T-cell (primary cell): ENCODE data around the gene LRRC57. TPM values are rescaled to one million over a fixed set of nuclear protein-coding genes. Genes with fewer than 3 reads are reported as not detected.
"Not testable (repeated sequence)": the region's sequence is repeated elsewhere in the genome, so short reads cannot be mapped to it uniquely, and the experiment has no call there.

Source experiments
- ATAC-seq, 4 experiments: fragments of 200-7000 bp in 3 of 4; fragments of 150-1000 bp in 1 of 4; cut with Tn5 transposase; replicated peaks in 1 of 4; 1 replicate in 3 of 4; 2 replicates in 1 of 4; pipeline ENCODE4 v1.10.0; 2021; ENCODE audit warnings: moderate library complexity in 3 of 4, mild to moderate bottlenecking in 2 of 4, moderate number of reproducible peaks in 1 of 4
- CTCF ChIA-PET, 2 donors: fragments of 300-600 bp; sonication (Branson Sonifier 250); formaldehyde crosslinking; loops; one replicate each; lab custom pipeline; 2022; ENCODE audit warnings: antibody characterized with exemption in 2 of 2; lab: Charles Lee
- POLR2A ChIA-PET, 2 donors: fragments of 300-600 bp; sonication (Branson Sonifier 250); formaldehyde crosslinking; loops; one replicate each; lab custom pipeline; 2022; ENCODE audit warnings: antibody characterized with exemption in 2 of 2; lab: Charles Lee
- DNase-seq, 35 experiments: peaks; one replicate each; pipeline versions ENCODE4 v3.0.0 to v3.0.0-alpha.2; 2013 to 2023
- H3K27ac ChIP-seq: one replicate; pipeline ENCODE4 v1.5.1; 2013; ENCODE audit warnings: low read length
- H3K27me3 ChIP-seq, 2 experiments: replicated peaks in 1 of 2; 1 replicate in 1 of 2; 2 replicates in 1 of 2; pipeline versions ENCODE4 v1.6.1 to v1.7.0; 2013; ENCODE audit warnings: low read length in 1 of 2, mixed read lengths in 1 of 2; ENCODE audit not compliant: control insufficient read depth in 2 of 2, insufficient read depth in 2 of 2; ENCODE audit errors: extremely low read depth in 1 of 2
- H3K36me3 ChIP-seq, 2 donors: 1 replicate in 1 of 2; 2 replicates in 1 of 2; pipeline versions ENCODE4 v1.6.1 to v1.7.0; 2013; ENCODE audit warnings: low read length in 1 of 2; ENCODE audit not compliant: control insufficient read depth in 2 of 2, insufficient read depth in 1 of 2; ENCODE audit errors: extremely low read depth in 1 of 2
- H3K4me1 ChIP-seq, 2 experiments: 1 replicate in 1 of 2; 2 replicates in 1 of 2; pipeline versions ENCODE4 v1.6.1 to v1.7.0; 2013; ENCODE audit warnings: low read length in 2 of 2, mixed read lengths in 1 of 2; ENCODE audit not compliant: insufficient read depth in 2 of 2, control insufficient read depth in 1 of 2; ENCODE audit errors: extremely low read depth in 1 of 2
- H3K4me3 ChIP-seq, 2 donors: 1 replicate in 1 of 2; 2 replicates in 1 of 2; pipeline versions ENCODE4 v1.5.1 to v1.7.0; 2013; ENCODE audit warnings: mild to moderate bottlenecking in 2 of 2, low read length in 1 of 2, moderate library complexity in 1 of 2; ENCODE audit not compliant: control insufficient read depth in 1 of 2; ENCODE audit errors: extremely low read depth in 1 of 2
- H3K9me3 ChIP-seq: 2 replicates; pipeline ENCODE4 v1.7.0; 2013
- H3K27ac Mint-ChIP-seq, 2 donors: one replicate each; pipeline ENCODE4 v1.8.0; 2020 to 2021; ENCODE audit warnings: mild to moderate bottlenecking in 2 of 2, mixed read lengths in 2 of 2
- H3K27me3 Mint-ChIP-seq, 2 donors: one replicate each; pipeline ENCODE4 v1.8.0; 2021 to 2022; ENCODE audit warnings: mixed read lengths in 2 of 2
- H3K36me3 Mint-ChIP-seq: one replicate; pipeline ENCODE4 v1.8.0; 2021; ENCODE audit warnings: mixed read lengths
- H3K4me1 Mint-ChIP-seq, 3 donors: one replicate each; pipeline ENCODE4 v1.8.0; 2020 to 2022; ENCODE audit warnings: mixed read lengths in 3 of 3, mild to moderate bottlenecking in 1 of 3
- H3K4me3 Mint-ChIP-seq, 3 donors: one replicate each; pipeline ENCODE4 v1.8.0; 2020 to 2022; ENCODE audit warnings: mild to moderate bottlenecking in 3 of 3, mixed read lengths in 3 of 3, moderate library complexity in 3 of 3
- H3K9me3 Mint-ChIP-seq, 3 donors: one replicate each; pipeline ENCODE4 v1.8.0; 2020 to 2022; ENCODE audit warnings: mixed read lengths in 3 of 3
- WGBS: methylation state at CpG from one replicate; pipeline ENCODE4 v1.1.5; 2013; ENCODE audit warnings: missing lambda C conversion rate; ENCODE audit not compliant: insufficient coverage; 5-methylcytosine and 5-hydroxymethylcytosine counted together
- total RNA-seq, 35 experiments: library from RNA in 6 of 35; stranded (reverse) in 6 of 35; fragments of 120-200 nt in 1 of 35; gene quantifications; one replicate each; pipeline versions ENCODE4 v1.2.1 to v1.2.4 and lab custom pipeline; 2013 to 2026

The LRRC57 gene
- total RNA-seq, 5 donors from 2014 or later (not counting 1 experiment from before 2014, with no cell fraction given): 13.4 to 24.6 (median 18.4) TPM

DNA sequence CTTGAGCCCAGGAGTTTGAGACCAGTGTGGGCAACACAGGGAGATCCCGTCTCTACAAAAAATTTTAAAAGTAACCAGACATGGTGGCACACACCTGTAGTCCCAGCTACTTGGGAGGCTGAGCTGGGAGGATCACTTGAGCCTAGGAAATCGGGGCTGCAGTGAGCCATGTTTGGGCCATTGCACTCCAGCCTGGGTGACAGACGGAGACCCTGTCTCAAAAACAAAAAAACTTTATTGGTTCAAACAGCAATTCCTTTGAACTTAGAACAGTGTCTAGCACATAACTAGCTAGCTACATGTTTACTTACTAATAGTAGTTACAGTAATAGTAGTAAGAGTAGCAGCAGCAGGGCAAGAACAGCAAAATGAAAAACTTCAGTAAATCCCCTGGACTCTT, 10.1 kb upstream of the LRRC57 start:
- ATAC-seq: no peak
- peaks cover 20% of the 10 kb centered on the region for H3K36me3 Mint-ChIP-seq
- Histone ChIP-seq H3K4me3 (no peak overlapping the region), H3K4me1 (no peaks in the 10 kb centered on the region), H3K27me3 (no peaks in the 10 kb centered on the region), H3K9me3 (no peaks in the 10 kb centered on the region), H3K27ac (no peak overlapping the region), H3K36me3 (peaks cover 0 to 39% of the 10 kb centered on the region in 2 donors)
- ChIA-PET POLR2A (interaction anchor here in 1 of 2 donors (0.5 to 0.7 kb wide), 2 partner anchors 12 to 1663 kb away, joined by 4 to 6 read pairs; no protein-coding TSS in a partner anchor), CTCF (interaction anchor here in 1 of 2 donors (0.6 kb wide), 1 partner anchor 84 kb away, joined by 3 read pairs; no protein-coding TSS in a partner anchor)
- DNase-seq: no peak
- WGBS: 100% methylated on average over 1 of the region's 3 CpGs
- no peak overlapping the region for H3K4me3 Mint-ChIP-seq
- H3K9me3 Mint-ChIP-seq: no peaks in the 10 kb centered on the region
- no peak overlapping the region for H3K27ac Mint-ChIP-seq
- H3K4me1 Mint-ChIP-seq: peaks cover 7 to 11% (median 8%) of the 10 kb centered on the region in 3 donors
- no peaks in the 10 kb centered on the region for H3K27me3 Mint-ChIP-seq

DNA sequence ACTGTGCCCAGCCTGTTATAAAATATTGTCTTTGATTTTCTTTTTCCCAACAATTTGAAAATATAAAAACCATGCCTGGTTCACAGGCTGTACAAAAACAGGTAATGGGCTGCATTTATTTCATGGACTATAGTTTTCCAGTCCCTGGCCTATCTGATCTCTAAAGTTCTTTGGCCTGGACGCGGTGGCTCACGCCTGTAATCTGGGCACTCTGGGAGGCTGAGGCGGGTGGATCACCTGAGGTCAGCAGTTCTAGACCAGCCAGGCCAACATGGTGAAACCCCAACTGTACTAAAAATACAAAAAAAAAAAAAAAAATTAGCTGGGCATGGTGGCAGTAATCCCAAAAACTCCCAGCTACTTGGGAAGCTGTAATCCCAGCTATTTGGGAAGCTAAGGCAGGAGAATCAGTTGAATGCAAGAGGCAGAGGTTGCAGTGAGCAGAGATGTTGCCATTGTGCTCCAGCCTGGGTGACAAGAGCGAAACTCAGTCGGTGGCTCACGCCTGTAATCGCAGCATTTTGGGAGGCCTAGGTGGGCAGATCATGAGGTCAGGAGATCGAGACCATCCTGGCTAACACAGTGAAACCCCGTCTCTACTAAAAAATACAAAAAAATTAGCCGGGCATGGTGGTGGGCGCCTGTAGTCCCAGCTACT, 8.1 kb upstream of the LRRC57 start:
- Mint-ChIP-seq H3K4me1 (peaks cover 14 to 21% (median 18%) of the 10 kb centered on the region in 3 donors), H3K36me3 (peaks cover 20% of the 10 kb centered on the region)
- H3K27me3 ChIP-seq, POLR2A ChIA-PET, H3K9me3 ChIP-seq, H3K4me3 Mint-ChIP-seq, ATAC-seq, H3K4me1 ChIP-seq, H3K27ac Mint-ChIP-seq, H3K27ac ChIP-seq, H3K4me3 ChIP-seq, H3K9me3 Mint-ChIP-seq, H3K27me3 Mint-ChIP-seq, CTCF ChIA-PET, DNase-seq: not testable (repeated sequence)
- WGBS: 100% methylated on average over 4 of the region's 12 CpGs
- peaks cover 0 to 26% of the 10 kb centered on the region in 2 donors for H3K36me3 ChIP-seq

DNA sequence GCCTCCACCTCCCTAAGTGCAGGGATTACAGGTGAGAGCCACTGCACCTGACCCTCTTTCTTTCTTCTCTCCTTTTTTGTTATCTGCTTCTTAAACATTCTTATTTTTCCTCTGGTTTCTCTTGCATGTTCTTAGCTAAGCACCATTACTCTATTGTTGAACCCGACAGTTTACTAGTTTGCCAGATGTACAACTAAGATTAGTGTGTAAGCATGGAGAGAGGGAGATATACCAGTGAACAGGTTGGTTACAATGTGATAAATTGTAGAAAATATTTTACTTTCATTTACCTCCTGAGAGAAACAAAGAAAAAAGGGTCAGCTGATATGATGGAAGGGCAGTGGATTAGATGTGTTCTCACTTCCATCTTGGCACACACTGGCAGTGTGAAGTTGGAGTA, 5.0 kb upstream of the LRRC57 start:
- POLR2A ChIA-PET: no interaction called here
- H3K27me3 Mint-ChIP-seq: no peaks in the 10 kb centered on the region
- H3K4me1 Mint-ChIP-seq: peaks cover 30 to 41% (median 39%) of the 10 kb centered on the region in 3 donors
- H3K36me3 ChIP-seq: peaks cover 0 to 3% of the 10 kb centered on the region in 2 donors
- H3K4me1 ChIP-seq: peaks cover 2 to 10% of the 10 kb centered on the region in 2 experiments
- no peaks in the 10 kb centered on the region for H3K9me3 Mint-ChIP-seq
- H3K4me3 Mint-ChIP-seq: no peak overlapping the region
- H3K4me3 ChIP-seq: no peak overlapping the region
- CTCF ChIA-PET: interaction anchor here in 1 of 2 donors (0.6 kb wide), 1 partner anchor 66 kb away, joined by 4 read pairs; no protein-coding TSS in a partner anchor
- no CpG with 5 or more reads among the region's 1 CpG for WGBS
- H3K9me3 ChIP-seq: no peaks in the 10 kb centered on the region
- H3K36me3 Mint-ChIP-seq: peaks cover 6% of the 10 kb centered on the region
- ATAC-seq (no peak), DNase-seq (no peak)
- no peak overlapping the region for H3K27ac ChIP-seq
- no peak overlapping the region for H3K27ac Mint-ChIP-seq
- H3K27me3 ChIP-seq: no peaks in the 10 kb centered on the region

DNA sequence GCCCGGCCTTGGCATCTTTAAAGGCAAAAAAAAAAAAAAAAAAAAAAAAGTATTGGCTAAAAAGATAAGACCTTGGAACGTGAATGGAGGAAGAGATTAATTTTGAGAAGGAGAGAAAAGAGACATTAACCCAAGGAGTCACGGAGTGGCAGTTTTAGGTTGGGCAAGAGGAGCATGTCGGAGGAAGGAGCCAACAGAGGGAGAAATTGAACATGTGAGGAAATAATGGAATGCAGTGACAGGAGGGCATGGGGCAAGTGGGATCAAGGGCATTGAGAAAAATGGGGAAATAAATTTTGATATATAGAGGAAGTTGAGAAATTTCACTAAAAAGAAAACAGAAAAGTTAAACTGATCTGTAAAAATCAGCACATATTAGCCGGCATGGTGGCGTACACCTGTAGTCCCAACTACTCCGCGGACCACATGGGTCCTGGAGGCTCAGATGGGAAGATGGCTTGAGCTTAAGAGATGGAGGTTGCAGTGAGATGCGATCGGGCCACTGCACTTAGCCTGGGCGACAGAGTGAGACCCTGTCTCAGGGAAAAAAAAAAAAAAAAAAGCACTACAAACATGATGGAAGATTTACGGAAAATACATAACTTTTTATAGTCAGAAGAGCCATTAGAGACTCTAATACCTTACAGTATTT, 1.3 kb upstream of the LRRC57 start:
- ATAC-seq: no peak
- H3K27me3 ChIP-seq: no peaks in the 10 kb centered on the region
- no peaks in the 10 kb centered on the region for H3K9me3 ChIP-seq
- no peak for DNase-seq
- peak overlapping the region; percentile 88 to 98 (median 97) for H3K4me3 Mint-ChIP-seq
- H3K4me1 ChIP-seq: peaks cover 5 to 24% of the 10 kb centered on the region in 2 experiments
- H3K27ac ChIP-seq: no peak overlapping the region
- H3K27me3 Mint-ChIP-seq: no peaks in the 10 kb centered on the region
- H3K27ac Mint-ChIP-seq: peak overlapping the region; percentile 11 to 68
- peaks cover 54 to 68% (median 68%) of the 10 kb centered on the region in 3 donors for H3K4me1 Mint-ChIP-seq
- H3K36me3 Mint-ChIP-seq: peaks cover 2% of the 10 kb centered on the region
- 67% methylated on average over 9 of the region's 12 CpGs for WGBS
- H3K4me3 ChIP-seq: peak overlapping the region; percentile 93 to 96
- H3K9me3 Mint-ChIP-seq: no peaks in the 10 kb centered on the region
- H3K36me3 ChIP-seq: peaks cover 0 to 13% of the 10 kb centered on the region in 2 donors
- CTCF ChIA-PET: interaction anchor here (0.7 kb wide), 2 partner anchors 11 to 35 kb away, joined by 4 to 8 read pairs; no protein-coding TSS in a partner anchor
- POLR2A ChIA-PET: no interaction called here

DNA sequence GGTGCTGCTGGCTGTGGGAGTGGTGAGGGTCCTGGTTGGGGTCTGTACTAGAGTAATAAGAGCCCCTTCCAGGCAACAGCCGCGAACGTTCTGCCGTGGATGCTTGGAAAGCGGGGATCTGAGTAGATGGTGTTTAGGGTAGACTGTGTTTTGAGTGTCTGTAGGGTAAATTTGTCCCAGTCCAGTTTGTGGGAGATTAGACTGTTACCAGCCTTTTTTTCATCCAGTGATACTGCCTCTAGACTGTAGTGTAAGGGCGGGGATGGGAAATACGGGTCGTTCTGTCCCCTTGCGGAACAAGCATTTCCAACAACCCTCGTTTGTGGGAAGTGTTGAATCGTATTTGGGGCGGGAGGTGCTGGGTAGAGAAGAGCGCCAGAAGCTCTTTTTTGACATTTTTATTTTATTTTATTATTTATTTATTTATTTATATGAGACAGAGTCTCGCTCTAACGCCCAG, 469 bp upstream of the LRRC57 start:
- Mint-ChIP-seq H3K4me1 (peaks cover 49 to 69% (median 65%) of the 10 kb centered on the region in 3 donors), H3K4me3 (peak overlapping the region; percentile 88 to 98 (median 97)), H3K9me3 (no peaks in the 10 kb centered on the region), H3K27me3 (no peaks in the 10 kb centered on the region), H3K36me3 (peaks cover 4% of the 10 kb centered on the region), H3K27ac (peak overlapping the region; percentile 93 to 95)
- Histone ChIP-seq H3K4me1 (peaks cover 5 to 24% of the 10 kb centered on the region in 2 experiments), H3K9me3 (no peaks in the 10 kb centered on the region), H3K27ac (peak overlapping the region; percentile 80), H3K36me3 (peaks cover 0 to 19% of the 10 kb centered on the region in 2 donors), H3K4me3 (peak overlapping the region; percentile 93 to 96), H3K27me3 (no peaks in the 10 kb centered on the region)
- WGBS: 0% methylated on average over 5 of the region's 15 CpGs
- CTCF ChIA-PET: interaction anchor here in 1 of 2 donors (0.6 to 0.7 kb wide), 2 partner anchors 36 to 1205 kb away, joined by 3 to 8 read pairs; no protein-coding TSS in a partner anchor
- POLR2A ChIA-PET: interaction anchor here (0.6 to 1.0 kb wide), 3 partner anchors 32 to 163 kb away, joined by 3 read pairs; partner anchors contain the start of gene SNAP23 (in 1 of the 2)
- peak in 12 of 35 experiments; percentile 3 to 47 (median 8) for DNase-seq
- ATAC-seq: peak; percentile 19 to 67 (median 31)

DNA sequence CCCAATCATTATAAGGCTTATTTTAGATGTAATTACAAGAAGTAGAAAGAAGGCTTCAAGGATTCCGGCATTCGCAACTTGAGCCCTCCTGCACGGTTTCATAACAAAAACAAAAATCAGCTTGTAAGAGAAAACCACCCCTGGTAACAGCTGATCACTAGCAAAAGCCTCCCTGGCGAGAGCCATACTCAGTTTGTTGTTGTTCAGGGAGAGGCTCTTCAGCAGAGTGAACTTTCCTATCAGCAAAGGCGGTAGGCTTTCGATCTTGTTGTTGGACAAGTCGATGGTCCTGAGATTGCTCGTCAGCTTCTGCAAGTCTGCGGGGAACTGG, 710 bp downstream of the LRRC57 start:
- no peaks in the 10 kb centered on the region for H3K9me3 Mint-ChIP-seq
- CTCF ChIA-PET: interaction anchor here in 1 of 2 donors (0.8 kb wide), 1 partner anchor 76 kb away, joined by 3 read pairs; no protein-coding TSS in a partner anchor
- peak in 1 of 4 experiments; percentile 5 for ATAC-seq
- POLR2A ChIA-PET: interaction anchor here (0.6 to 1.3 kb wide), 5 partner anchors 10 to 1449 kb away, joined by 3 to 6 read pairs (median 4); partner anchors contain the start of gene STARD9 (in 1 of the 2)
- peak overlapping the region; percentile 88 to 98 (median 97) for H3K4me3 Mint-ChIP-seq
- no peaks in the 10 kb centered on the region for H3K27me3 Mint-ChIP-seq
- H3K4me1 Mint-ChIP-seq: peaks cover 40 to 62% (median 57%) of the 10 kb centered on the region in 3 donors
- DNase-seq: peak in 4 of 35 experiments; percentile 0 to 51 (median 6)
- H3K4me3 ChIP-seq: peak overlapping the region; percentile 93 to 96
- H3K36me3 Mint-ChIP-seq: peaks cover 8% of the 10 kb centered on the region
- no peaks in the 10 kb centered on the region for H3K27me3 ChIP-seq
- peak overlapping the region; percentile 93 to 95 for H3K27ac Mint-ChIP-seq
- H3K9me3 ChIP-seq: no peaks in the 10 kb centered on the region
- H3K4me1 ChIP-seq: peaks cover 5 to 24% of the 10 kb centered on the region in 2 experiments
- WGBS: 1% methylated on average over 5 of the region's 9 CpGs
- H3K27ac ChIP-seq: peak overlapping the region; percentile 80
- peaks cover 0 to 26% of the 10 kb centered on the region in 2 donors for H3K36me3 ChIP-seq
